ENCODE measurements around the gene NME9. TPM values are rescaled to one million over a fixed set of nuclear protein-coding genes. Genes with fewer than 3 reads are reported as not detected.

NME9 gene
- polyA plus RNA-seq, 3 donors = 2.0 to 2.7 (median 2.4) TPM

DNA sequence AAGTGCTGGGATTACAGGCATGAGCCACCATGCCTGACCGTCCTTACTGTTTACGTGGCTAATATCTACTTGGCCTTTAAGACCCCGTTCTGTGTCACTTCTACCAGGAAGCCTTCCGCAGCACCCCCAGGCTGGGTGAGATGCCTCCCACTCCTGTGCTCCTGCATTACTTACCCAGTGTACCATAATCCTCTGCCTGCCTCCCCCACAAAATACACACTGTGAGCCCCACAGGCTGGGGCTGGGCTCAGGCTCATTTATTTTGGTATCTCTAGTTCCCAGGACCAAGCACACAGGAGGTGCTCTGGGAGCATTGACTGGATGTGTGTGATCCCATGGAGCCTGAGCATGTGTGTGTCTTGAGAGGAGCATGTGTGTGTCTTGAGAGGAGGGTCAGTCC, 33.7 kb upstream of the NME9 start:
- DNase-seq (ENCODE audit: low read depth in 3 of 3, low spot score in 2 of 3) = no peak

GRCh38 chr3:138362538-138362937, 32.9 kb upstream of the NME9 start:
- no peak for DNase-seq (ENCODE audit: low read depth in 3 of 3, low spot score in 2 of 3)

DNA sequence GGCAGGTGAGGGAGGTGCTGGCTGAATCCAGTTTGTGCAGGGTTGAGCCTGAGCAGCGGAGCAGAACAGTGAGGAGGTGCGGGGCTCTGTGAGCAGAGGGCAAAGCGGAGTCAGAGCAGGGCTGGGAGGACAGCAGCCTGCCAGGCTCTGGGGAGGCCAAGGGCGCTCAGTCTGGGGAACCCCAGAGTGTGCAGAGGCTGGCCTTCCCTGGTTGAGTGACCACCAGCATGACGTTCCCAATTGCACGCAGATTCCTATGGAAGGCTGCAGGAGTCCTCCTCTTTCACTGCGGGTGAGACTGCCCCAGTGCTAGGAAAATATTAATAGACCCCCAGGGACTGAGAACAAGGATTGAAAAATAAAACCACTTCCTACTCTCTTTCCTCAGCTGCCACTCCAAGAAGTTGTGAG, 31.9 kb upstream of the NME9 start:
- peak in 1 of 3 donors; percentile 48 for DNase-seq (ENCODE audit: low read depth in 3 of 3, low spot score in 2 of 3)

DNA sequence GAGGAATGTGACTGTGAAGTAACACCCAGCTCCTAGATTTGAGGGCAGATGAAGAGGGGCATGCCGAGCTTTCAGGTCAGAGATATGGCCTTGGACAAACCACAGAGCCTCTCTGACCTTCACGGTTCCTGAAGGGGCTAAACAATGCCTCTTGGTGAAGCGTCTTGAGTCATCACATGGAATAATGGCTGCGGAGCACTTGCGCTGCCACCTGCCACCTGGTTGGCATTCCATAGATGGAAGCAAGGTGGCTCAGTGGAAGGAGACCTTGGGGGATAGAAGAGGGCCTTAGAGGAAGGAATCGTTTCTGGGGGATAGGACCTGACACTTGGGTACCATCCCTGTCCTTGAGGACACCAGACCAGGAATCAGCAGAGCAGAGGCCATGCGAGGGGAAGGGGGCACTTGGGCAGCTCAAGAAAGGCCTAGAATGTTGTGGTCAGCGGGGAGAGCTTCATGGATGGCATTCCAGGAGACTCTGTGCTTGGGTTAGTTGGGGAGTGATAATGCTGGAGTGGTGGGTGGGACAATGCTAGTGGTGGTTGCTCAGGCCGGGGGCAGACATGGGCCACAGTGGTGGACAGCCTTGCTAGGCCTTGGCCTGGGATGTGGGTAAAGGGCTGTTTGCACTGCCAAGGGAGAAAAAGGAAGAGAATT, 31.3 kb upstream of the NME9 start:
- no peak for DNase-seq (ENCODE audit: low read depth in 3 of 3, low spot score in 2 of 3)

DNA sequence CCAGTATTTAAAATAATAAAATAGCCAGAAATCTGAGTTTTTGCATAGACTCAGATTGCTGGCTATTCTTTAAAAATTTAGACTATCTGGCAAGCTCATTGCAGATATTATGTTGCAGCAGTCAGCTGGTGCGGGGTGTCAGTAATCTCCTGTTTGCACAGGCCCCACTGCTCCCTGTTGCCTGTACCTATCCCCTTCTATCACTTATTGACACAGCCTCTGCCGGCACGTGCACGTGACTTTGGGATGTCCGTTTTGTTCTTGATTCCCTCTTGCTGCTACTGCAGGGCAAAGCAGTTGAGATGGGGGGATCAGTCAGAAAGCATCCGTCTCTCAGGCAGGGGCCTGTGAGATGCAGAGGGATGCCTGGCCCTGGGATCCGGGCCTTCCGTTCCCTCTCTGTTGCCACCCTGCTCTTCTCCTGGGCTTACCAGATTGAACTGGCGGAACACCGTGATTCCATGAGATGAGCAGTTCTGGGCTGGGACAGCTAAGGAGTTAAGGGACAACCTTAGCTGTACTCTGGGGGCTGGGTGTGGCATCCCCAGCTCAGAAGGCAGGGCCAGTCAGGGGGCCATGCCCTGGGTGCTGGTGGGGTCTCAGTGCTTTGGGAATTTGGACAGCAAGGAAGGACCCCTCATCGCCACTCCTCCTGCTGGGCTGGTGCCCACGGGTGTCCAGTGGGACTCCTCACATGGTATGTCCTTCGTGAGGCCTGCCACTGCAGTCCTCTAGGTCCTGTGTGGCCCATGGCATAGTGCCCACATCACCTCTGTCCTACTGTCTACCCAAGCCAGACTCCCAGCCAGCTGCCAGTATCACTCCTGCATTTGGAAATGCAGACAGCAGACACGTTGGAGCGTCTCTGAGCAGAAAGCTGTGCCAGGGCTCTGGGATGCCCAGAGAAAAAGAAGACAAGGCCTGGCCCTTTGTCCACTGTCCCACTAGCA, 30.5 kb upstream of the NME9 start:
- DNase-seq (ENCODE audit: low read depth in 3 of 3, low spot score in 2 of 3) = no peak

- DNase-seq (ENCODE audit: low read depth in 3 of 3, low spot score in 2 of 3) = no peak
Observed at GRCh38 chr3:138359148-138359918, 29.7 kb upstream of the NME9 start.

- no peak for DNase-seq (ENCODE audit: low read depth in 3 of 3, low spot score in 2 of 3)
Observed at GRCh38 chr3:138356730-138357405, 27.2 kb upstream of the NME9 start.

GRCh38 chr3:138355071-138355470, 25.4 kb upstream of the NME9 start:
- no peak for DNase-seq (ENCODE audit: low read depth in 3 of 3, low spot score in 2 of 3)

DNA sequence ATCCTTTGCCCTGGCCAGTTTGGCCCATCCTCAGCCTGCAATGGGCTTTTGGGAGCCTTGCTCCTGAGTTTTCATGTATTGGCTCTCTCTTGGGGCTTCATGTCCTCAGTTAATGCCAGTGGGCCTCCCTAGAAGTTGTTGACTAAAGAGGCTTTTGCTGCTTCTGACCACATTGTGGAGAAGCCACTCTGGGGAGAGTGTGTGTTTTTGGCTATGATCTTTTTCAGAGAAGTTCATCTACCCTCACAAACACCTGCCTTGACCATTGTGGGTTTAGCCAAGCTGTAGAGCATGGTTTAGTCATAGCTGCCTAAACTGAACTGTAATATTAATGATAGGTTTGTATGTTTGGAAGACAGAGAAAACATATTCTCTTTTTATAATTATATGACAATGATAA, 24.7 kb upstream of the NME9 start:
- DNase-seq (ENCODE audit: low read depth in 3 of 3, low spot score in 2 of 3) = no peak

- no peak for DNase-seq (ENCODE audit: low read depth in 3 of 3, low spot score in 2 of 3)
Observed at GRCh38 chr3:138351916-138352550, 22.4 kb upstream of the NME9 start.

DNA sequence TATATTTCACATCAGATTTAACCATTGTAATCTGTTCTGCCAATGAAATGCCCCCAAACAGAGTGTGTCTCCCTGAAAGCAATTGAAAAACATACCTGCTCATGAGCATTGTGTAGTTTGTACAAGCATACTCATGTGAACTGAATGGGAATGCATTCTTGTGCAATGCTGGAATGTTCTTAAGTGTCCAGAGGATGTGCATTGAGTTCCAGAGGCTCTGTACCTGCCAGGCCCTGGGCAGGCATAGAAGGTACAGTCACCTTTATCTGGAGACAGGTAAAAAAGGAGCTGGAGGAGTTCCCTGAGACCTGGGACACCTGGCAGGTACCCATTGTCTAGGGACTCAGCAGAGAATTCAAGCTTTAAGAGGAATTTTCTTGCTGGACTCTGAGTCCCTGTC, 21.5 kb upstream of the NME9 start:
- DNase-seq (ENCODE audit: low read depth in 3 of 3, low spot score in 2 of 3) = no peak

DNA sequence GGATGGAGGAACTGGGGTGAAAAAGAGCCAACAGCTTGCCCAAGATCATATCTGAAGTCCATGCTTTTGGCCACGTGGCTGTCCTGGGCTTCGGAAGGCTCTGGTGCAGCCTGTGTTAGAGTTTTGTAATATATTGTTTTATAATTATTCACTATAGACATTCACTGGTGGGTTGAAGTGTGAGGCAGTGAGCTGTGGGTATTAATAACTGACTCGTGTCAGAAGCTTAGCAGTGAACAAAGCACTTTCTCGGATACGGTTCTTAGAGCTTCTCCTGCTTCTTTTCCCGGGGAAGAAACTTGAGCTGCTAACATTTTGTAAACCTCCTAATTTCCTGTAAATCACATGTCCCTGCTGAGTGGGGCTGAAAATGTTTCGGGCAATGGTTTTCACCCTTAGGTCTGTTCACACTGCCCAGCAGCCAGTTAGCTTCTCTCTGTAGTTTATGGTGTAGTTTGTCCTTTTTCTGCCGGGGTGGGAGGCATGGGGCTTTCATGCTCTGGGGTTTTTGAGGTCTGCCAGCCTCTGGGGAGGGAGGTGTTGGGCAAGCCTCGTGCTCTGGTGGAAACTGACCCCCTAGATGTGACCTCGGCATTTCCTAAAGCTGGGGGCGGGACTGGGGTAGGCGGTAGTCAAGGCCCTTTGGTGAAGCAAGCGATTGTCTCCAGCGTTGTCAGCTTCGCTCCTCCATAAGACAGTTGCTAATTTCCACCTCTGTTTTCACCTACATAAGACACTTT, 20.4 kb upstream of the NME9 start:
- no peak for DNase-seq (ENCODE audit: low read depth in 3 of 3, low spot score in 2 of 3)

GRCh38 chr3:138348754-138349739, 19.4 kb upstream of the NME9 start:
- no peak for DNase-seq (ENCODE audit: low read depth in 3 of 3, low spot score in 2 of 3)

- peak in 2 of 3 donors; percentile 51 to 54 for DNase-seq (ENCODE audit: low read depth in 3 of 3, low spot score in 2 of 3)
Observed at GRCh38 chr3:138347960-138348753, 18.5 kb upstream of the NME9 start, which contains the start of gene MRAS. Gene MRAS, plus strand, starts transcription at chr3:138348579. Its CDS starts 24,305 bp downstream, at chr3:138372884.

DNA sequence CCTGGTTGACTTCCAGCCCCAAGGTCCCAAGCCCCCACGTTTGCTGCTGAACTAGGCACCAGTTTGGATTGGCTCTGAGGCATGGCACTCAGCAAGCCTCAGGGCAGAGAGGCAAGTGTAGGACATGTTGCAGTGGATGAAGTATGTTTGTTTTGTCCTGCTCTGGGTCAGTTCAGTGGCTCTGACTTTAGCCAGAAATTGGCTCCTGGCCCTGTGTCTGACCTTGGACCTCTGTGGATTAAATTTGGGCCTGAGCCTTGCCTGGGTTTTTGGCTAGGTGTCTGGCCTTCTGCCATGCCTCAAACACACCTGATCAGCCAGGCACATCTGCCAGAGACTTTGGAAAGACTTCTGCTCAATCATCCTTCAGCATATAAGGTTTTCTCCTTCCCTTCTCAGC, 15.1 kb upstream of the NME9 start:
- no peak for DNase-seq (ENCODE audit: low read depth in 3 of 3, low spot score in 2 of 3)

DNA sequence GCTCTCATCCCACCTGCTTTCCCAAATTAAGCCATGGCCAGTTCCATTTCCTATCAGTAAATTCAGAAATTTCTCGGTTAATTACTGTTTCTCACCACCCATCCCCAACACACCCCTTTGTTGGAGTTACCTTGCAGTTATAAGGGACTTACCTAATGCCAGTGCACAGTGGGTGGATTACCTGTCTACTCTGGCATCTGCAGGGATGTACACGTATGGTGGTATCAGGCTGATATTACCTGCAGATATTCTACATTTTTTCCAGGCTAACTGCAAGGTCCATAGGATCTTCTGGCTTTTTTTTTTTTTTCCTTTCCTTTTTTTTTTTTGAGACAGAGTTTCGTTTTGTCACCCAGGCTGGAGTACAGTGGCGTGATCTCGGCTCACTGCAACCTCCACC, 10.9 kb upstream of the NME9 start:
- DNase-seq (ENCODE audit: low read depth in 3 of 3, low spot score in 2 of 3) = no peak

DNA sequence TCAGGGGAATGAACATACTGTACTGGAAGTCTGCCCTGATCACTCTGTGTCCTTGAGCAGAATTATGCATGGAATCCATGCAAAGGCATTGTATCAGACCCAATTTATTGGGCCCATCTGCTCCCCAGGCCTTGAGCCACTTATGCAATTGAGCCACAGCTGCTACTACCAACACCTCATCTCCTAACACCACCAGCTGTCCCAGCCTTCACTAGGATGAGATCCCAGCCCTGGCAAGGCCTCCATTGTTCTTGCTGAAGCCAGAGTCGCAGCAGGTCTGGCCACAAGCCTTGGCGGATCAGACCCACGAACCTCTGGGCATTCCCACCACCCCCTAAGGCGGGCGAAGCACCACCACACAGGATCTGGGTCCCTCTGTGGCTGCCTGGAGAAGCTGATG, 9.2 kb upstream of the NME9 start:
- no peak for DNase-seq (ENCODE audit: low read depth in 3 of 3, low spot score in 2 of 3)
